HepG2 (cell line): ENCODE measurements around the gene KDM4F. TPM values are rescaled to one million over a fixed set of nuclear protein-coding genes. Genes with fewer than 3 reads are reported as not detected.

Source experiments
- ASH2L ChIP-seq: fragments of 300-600, 200-600 bp; sonication (generic); IDR thresholded peaks from 2 replicates; pipeline ENCODE4 v1.7.0; 2017; ENCODE audit warnings: low read depth, mild to moderate bottlenecking, moderate library complexity, mixed read lengths, low read length; ENCODE audit not compliant: insufficient read length
- ELK4 ChIP-seq: sonication (generic); formaldehyde crosslinking; IDR thresholded peaks from 2 replicates; pipeline ENCODE4 v1.9.0; 2021; ENCODE audit warnings: missing genetic modification reagents, borderline replicate concordance
- EZH2 ChIP-seq: conservative IDR thresholded peaks from 2 replicates; pipeline ENCODE4 v1.6.1; 2012; ENCODE audit warnings: mild to moderate bottlenecking, low read depth, low read length, moderate library complexity
- HMGXB3 ChIP-seq: sonication (generic); formaldehyde crosslinking; IDR thresholded peaks from 2 replicates; pipeline ENCODE4 v1.4.0; 2020; ENCODE audit warnings: missing genetic modification reagents, borderline replicate concordance
- ISL2 ChIP-seq: sonication (generic); formaldehyde crosslinking; IDR thresholded peaks from 2 replicates; pipeline ENCODE4 v1.5.0; 2020; ENCODE audit warnings: missing genetic modification reagents
- KAT8 ChIP-seq: IDR thresholded peaks from 2 replicates; pipeline ENCODE4 v1.6.1; 2016; ENCODE audit warnings: missing genetic modification reagents, missing compliant biosample characterization
- MAF1 ChIP-seq: sonication (generic); formaldehyde crosslinking; IDR thresholded peaks from 2 replicates; pipeline ENCODE4 v1.5.0; 2020; ENCODE audit warnings: missing genetic modification reagents, borderline replicate concordance
- NRL ChIP-seq: sonication (generic); formaldehyde crosslinking; IDR thresholded peaks from 2 replicates; pipeline ENCODE4 v1.5.0; 2020; ENCODE audit warnings: missing genetic modification reagents, mild to moderate bottlenecking, moderate library complexity, borderline replicate concordance
- RAD21 ChIP-seq: fragments of 450-650 bp; formaldehyde crosslinking; IDR thresholded peaks from 2 replicates; pipeline ENCODE4 v1.5.0; 2020; ENCODE audit warnings: mild to moderate bottlenecking
- REPIN1 ChIP-seq: sonication (generic); formaldehyde crosslinking; IDR thresholded peaks from 2 replicates; pipeline ENCODE4 v1.8.0; 2022; ENCODE audit warnings: missing genetic modification reagents, low read depth, mild to moderate bottlenecking, borderline replicate concordance
- SOX6 ChIP-seq, 2 experiments: fragments of 450-650 bp in 1 of 2; sonication (generic) in 1 of 2; formaldehyde crosslinking in 1 of 2; IDR thresholded peaks; 2 replicates each; pipeline versions ENCODE4 v1.4.0 to v1.6.1; 2017 to 2020; ENCODE audit warnings: antibody characterized with exemption in 1 of 2, mild to moderate bottlenecking in 1 of 2, missing genetic modification reagents in 1 of 2
- TFE3 ChIP-seq: IDR thresholded peaks from 2 replicates; pipeline ENCODE4 v1.6.1; 2016
- ZBTB1 ChIP-seq: sonication (generic); formaldehyde crosslinking; IDR thresholded peaks from 2 replicates; pipeline ENCODE4 v1.4.0; 2020; ENCODE audit warnings: missing genetic modification reagents, borderline replicate concordance
- ZBTB21 ChIP-seq: sonication (generic); formaldehyde crosslinking; IDR thresholded peaks from 2 replicates; pipeline ENCODE4 v1.4.0; 2020; ENCODE audit warnings: missing genetic modification reagents
- ZNF3 ChIP-seq: IDR thresholded peaks from 2 replicates; pipeline ENCODE4 v1.7.0; 2017; ENCODE audit warnings: inconsistent platforms
- ZNF337 ChIP-seq: sonication (generic); formaldehyde crosslinking; IDR thresholded peaks from 2 replicates; pipeline ENCODE4 v1.5.1; 2020; ENCODE audit warnings: missing genetic modification reagents, low read depth, mild to moderate bottlenecking, borderline replicate concordance
- ZNF431 ChIP-seq: sonication (generic); formaldehyde crosslinking; IDR thresholded peaks from 2 replicates; pipeline ENCODE4 v1.9.0; 2022; ENCODE audit warnings: missing genetic modification reagents, low read depth, mild to moderate bottlenecking, borderline replicate concordance
- ZNF547 ChIP-seq: sonication (generic); formaldehyde crosslinking; IDR thresholded peaks from 2 replicates; pipeline ENCODE4 v1.5.1; 2020; ENCODE audit warnings: mild to moderate bottlenecking, missing genetic modification reagents
- ZNF746 ChIP-seq: sonication (generic); formaldehyde crosslinking; IDR thresholded peaks from 2 replicates; pipeline ENCODE4 v1.8.0; 2022; ENCODE audit warnings: mild to moderate bottlenecking, missing genetic modification reagents
- ZNF784 ChIP-seq: sonication (generic); formaldehyde crosslinking; IDR thresholded peaks from 2 replicates; pipeline ENCODE4 v1.5.1; 2020; ENCODE audit warnings: missing genetic modification reagents, mild to moderate bottlenecking, borderline replicate concordance
- polyA plus RNA-seq, 8 experiments: library from polyadenylated mRNA; depleted of rRNA in 3 of 8; stranded (reverse) in 7 of 8; unstranded in 1 of 8; fragments of >200 nt; fragmentation: Illumina TruSeq in 4 of 8; extraction: Trizol in 4 of 8; gene quantifications; 2 replicates each; pipeline versions ENCODE4 v1.2.1 to v1.2.3, GENCODE V29; 2011 to 2016; ENCODE audit warnings: low read depth in 4 of 8, missing spikeins in 1 of 8, mixed read lengths in 1 of 8; ENCODE audit not compliant: insufficient read depth in 1 of 8
- total RNA-seq, 5 experiments: library from RNA; depleted of rRNA; stranded (reverse); fragments of >200 nt; fragmentation: Illumina TruSeq; extraction: Trizol; gene quantifications; 2 replicates each; pipeline ENCODE4 v1.2.3, GENCODE V29; 2016; ENCODE audit warnings: low read depth in 1 of 5

Gene KDM4F
- total and polyA plus RNA-seq, 2 of the 13 experiments (the other 11 are each of a cell fraction or from before 2014, with no cell fraction given): not detected

- TF ChIP-seq REPIN1 (peak; percentile 42; the same call in 1 of the 2 replicates), MAF1 (CRISPR knock-in tag) (no peak), ZNF784 (CRISPR knock-in tag) (0 out of 2 replicates have a peak, but pooled peaks have one; percentile 61), TFE3 (CRISPR knock-in tag) (no peak), SOX6 (IDR thresholded peaks at IDR 0.05) (no peak), SOX6 (CRISPR knock-in tag; IDR thresholded peaks at IDR 0.05) (peak; percentile 56), ZNF431 (peak; percentile 54; the same call in 1 of the 2 replicates), ZNF746 (CRISPR knock-in tag) (no peak), ZNF547 (CRISPR knock-in tag) (peak; percentile 57; the same call in 1 of the 2 replicates), HMGXB3 (peak; percentile 65; the same call in 1 of the 2 replicates), ELK4 (CRISPR knock-in tag) (no peak), ASH2L (peak; percentile 78), RAD21 (CRISPR knock-in tag) (peak; percentile 24; the same call in 1 of the 2 replicates), ZBTB21 (0 out of 2 replicates have a peak, but pooled peaks have one; percentile 12), ZNF3 (CRISPR knock-in tag) (no peak), ISL2 (0 out of 2 replicates have a peak, but pooled peaks have one; percentile 21), ZBTB1 (CRISPR knock-in tag) (no peak; the same call in 1 of the 2 replicates), ZNF337 (peak; percentile 31; the same call in 1 of the 2 replicates), KAT8 (CRISPR knock-in tag) (peak; percentile 64), EZH2 (no peak), NRL (CRISPR knock-in tag) (peak; percentile 18; the same call in 1 of the 2 replicates)
Measured at GRCh38 chr11:95067039-95067840, 18.0 kb downstream of the KDM4F start (continued).
